Naive thymus-derived CD4-positive, alpha-beta T cell (primary cell): Measurements from ENCODE around the gene PSMC4. TPM values are rescaled to one million over a fixed set of nuclear protein-coding genes. Genes with fewer than 3 reads are reported as not detected.
"Not testable (repeated sequence)": the region's sequence is repeated elsewhere in the genome, so short reads cannot be mapped to it uniquely, and the experiment has no call there.

Source experiments
- ATAC-seq: fragments of 150-1000 bp; cut with Tn5 transposase; 2 replicates; pipeline ENCODE4 v1.10.0; 2021; ENCODE audit warnings: mild to moderate bottlenecking, moderate library complexity
- CTCF ChIA-PET: fragments of 350-600 bp; sonication (Branson Sonifier 250); formaldehyde crosslinking; loops from one replicate; lab custom pipeline; 2021; ENCODE audit warnings: antibody characterized with exemption; lab: Charles Lee
- POLR2A ChIA-PET: fragments of 350-600 bp; sonication (Branson Sonifier 250); formaldehyde crosslinking; loops from one replicate; lab custom pipeline; 2021; ENCODE audit warnings: antibody characterized with exemption, inconsistent platforms; lab: Charles Lee
- DNase-seq, 9 donors: peaks; one replicate each; pipeline versions ENCODE4 v3.0.0 to v3.0.0-alpha.2; 2020 to 2022; ENCODE audit warnings: mixed read lengths in 1 of 9
- H3K27ac ChIP-seq: one replicate; pipeline ENCODE4 v1.7.0; 2013; ENCODE audit warnings: mild to moderate bottlenecking, low read depth, low read length, moderate library complexity
- H3K27me3 ChIP-seq, 2 donors: one replicate each; pipeline ENCODE4 v1.7.0; 2013; ENCODE audit warnings: low read length in 2 of 2, mild to moderate bottlenecking in 2 of 2, moderate library complexity in 2 of 2; ENCODE audit not compliant: control insufficient read depth in 2 of 2, insufficient read depth in 2 of 2
- H3K36me3 ChIP-seq, 3 experiments: 1 replicate in 2 of 3; 2 replicates in 1 of 3; pipeline ENCODE4 v1.7.0; 2013; ENCODE audit warnings: low read length in 3 of 3, mild to moderate bottlenecking in 3 of 3, moderate library complexity in 1 of 3; ENCODE audit not compliant: insufficient read depth in 3 of 3, control insufficient read depth in 2 of 3
- H3K4me1 ChIP-seq, 2 donors: one replicate each; pipeline ENCODE4 v1.7.0; 2013; ENCODE audit warnings: low read length in 2 of 2, mild to moderate bottlenecking in 2 of 2, moderate library complexity in 1 of 2; ENCODE audit not compliant: control insufficient read depth in 2 of 2, insufficient read depth in 2 of 2
- H3K4me3 ChIP-seq: 2 replicates; pipeline ENCODE4 v1.7.0; 2013; ENCODE audit warnings: mild to moderate bottlenecking, low read length
- H3K9me3 ChIP-seq, 3 experiments: 1 replicate in 2 of 3; 2 replicates in 1 of 3; pipeline ENCODE4 v1.7.0; 2013; ENCODE audit warnings: low read length in 3 of 3; ENCODE audit not compliant: control insufficient read depth in 2 of 3
- H3K27ac Mint-ChIP-seq, 9 donors: one replicate each; pipeline ENCODE4 v1.8.0; 2020 to 2022; ENCODE audit warnings: mixed read lengths in 9 of 9, mild to moderate bottlenecking in 8 of 9, moderate library complexity in 5 of 9, inconsistent platforms in 2 of 9
- H3K27me3 Mint-ChIP-seq, 5 donors: one replicate each; pipeline ENCODE4 v1.8.0; 2021 to 2022; ENCODE audit warnings: mixed read lengths in 5 of 5, mild to moderate bottlenecking in 1 of 5
- H3K36me3 Mint-ChIP-seq, 5 donors: one replicate each; pipeline ENCODE4 v1.8.0; 2020 to 2022; ENCODE audit warnings: mixed read lengths in 5 of 5, mild to moderate bottlenecking in 3 of 5, inconsistent platforms in 1 of 5
- H3K4me1 Mint-ChIP-seq, 7 donors: one replicate each; pipeline ENCODE4 v1.8.0; 2020 to 2022; ENCODE audit warnings: mixed read lengths in 7 of 7, mild to moderate bottlenecking in 3 of 7, inconsistent platforms in 1 of 7
- H3K4me3 Mint-ChIP-seq, 10 donors: one replicate each; pipeline ENCODE4 v1.8.0; 2020 to 2022; ENCODE audit warnings: mild to moderate bottlenecking in 10 of 10, mixed read lengths in 10 of 10, moderate library complexity in 6 of 10, inconsistent platforms in 2 of 10
- H3K9me3 Mint-ChIP-seq, 11 donors: one replicate each; pipeline ENCODE4 v1.8.0; 2020 to 2022; ENCODE audit warnings: mixed read lengths in 11 of 11, mild to moderate bottlenecking in 4 of 11, inconsistent platforms in 1 of 11, moderate library complexity in 1 of 11
- intact Hi-C, 2 donors: fragments of 100-400 bp; cut with micrococcal nuclease; formaldehyde crosslinking; loops; one replicate each; pipeline ENCODE4 v1.15.1; 2023
- polyA plus RNA-seq, 2 donors: library from polyadenylated mRNA; unstranded; fragments of 300-500 nt; fragmentation: Illumina TruSeq; gene quantifications; one replicate each; pipeline ENCODE4 v1.2.3, GENCODE V29; 2021
- total RNA-seq, 6 experiments: library from RNA in 5 of 6; stranded (reverse) in 5 of 6; gene quantifications; 1 replicate in 5 of 6; 2 replicates in 1 of 6; pipeline ENCODE4 v1.2.3 and lab custom pipeline; 2021 to 2026

PSMC4 gene
- total and polyA plus RNA-seq, 7 experiments from 2014 or later: 48.7 to 146 (median 72.7) TPM

DNA sequence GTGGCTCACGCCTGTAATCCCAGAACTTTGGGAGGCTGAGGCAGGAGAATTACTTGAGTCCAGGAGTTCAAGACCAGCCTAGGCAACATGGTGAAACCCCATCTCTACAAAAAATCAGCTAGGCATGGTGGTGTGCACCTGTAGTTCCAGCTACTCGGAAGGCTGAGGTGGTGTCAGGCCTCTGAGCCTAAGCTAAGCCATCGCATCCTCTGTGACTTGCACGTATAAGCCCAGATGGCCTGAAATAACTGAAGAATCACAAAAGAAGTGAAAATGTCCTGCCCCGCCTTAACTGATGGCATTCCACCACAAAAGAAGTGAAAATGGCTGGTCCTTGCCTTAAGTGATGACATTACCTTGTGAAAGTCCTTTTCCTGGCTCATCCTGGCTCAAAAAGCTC lies 13.1 kb upstream of the PSMC4 start:
- DNase-seq, H3K36me3 Mint-ChIP-seq, H3K27me3 ChIP-seq, H3K9me3 ChIP-seq, H3K9me3 Mint-ChIP-seq, H3K36me3 ChIP-seq, ATAC-seq, H3K27me3 Mint-ChIP-seq, H3K4me3 ChIP-seq, intact Hi-C loops: not testable (repeated sequence)
- Mint-ChIP-seq H3K4me3 (peak overlapping the region in 6 of 10 donors; percentile 12 to 45 (median 39)), H3K27ac (peak overlapping the region in 7 of 9 donors; percentile 75 to 91 (median 82)), H3K4me1 (peaks cover 36 to 80% (median 60%) of the 10 kb centered on the region in 7 donors)
- Histone ChIP-seq H3K27ac (peak overlapping the region; percentile 51), H3K4me1 (peaks cover 18 to 32% of the 10 kb centered on the region in 2 donors)
- CTCF ChIA-PET: interaction anchor here (3.1 kb wide), 1 partner anchor 13 kb away, joined by 14 read pairs; the partner anchor contains the start of gene PSMC4
- POLR2A ChIA-PET: interaction anchor here (1.1 to 3.0 kb wide), 3 partner anchors 12 to 38 kb away, joined by 3 to 30 read pairs (median 3); partner anchors contain the start of genes PSMC4 and ZNF546

DNA sequence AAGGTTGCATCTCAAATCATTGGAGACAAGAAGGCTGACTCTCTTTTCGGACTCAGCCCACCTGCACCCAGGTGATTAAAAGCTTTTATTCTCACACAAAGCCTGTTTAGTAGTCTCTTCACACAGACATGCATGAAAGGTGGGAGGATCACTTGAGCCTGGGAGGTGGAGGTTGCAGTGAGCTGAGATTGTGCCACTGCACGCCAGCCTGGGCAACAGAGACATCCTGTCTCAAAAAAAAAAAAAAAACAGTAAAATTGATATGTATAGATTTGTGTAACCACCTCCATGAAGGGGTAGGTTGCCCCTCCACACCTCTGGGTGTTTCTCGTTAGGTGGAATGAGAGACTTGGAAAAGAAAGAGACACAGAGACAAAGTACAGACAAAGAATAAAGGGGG lies 12.0 kb upstream of the PSMC4 start:
- Histone ChIP-seq H3K4me1 (peaks cover 7 to 28% of the 10 kb centered on the region in 2 donors), H3K4me3 (peak overlapping the region; percentile 24), H3K27ac (peak overlapping the region; percentile 67)
- not testable (repeated sequence) for H3K36me3 Mint-ChIP-seq, H3K36me3 ChIP-seq, H3K9me3 Mint-ChIP-seq, H3K27me3 ChIP-seq, H3K9me3 ChIP-seq, H3K27me3 Mint-ChIP-seq
- ATAC-seq (peak; percentile 68), DNase-seq (peak in 6 of 9 donors; percentile 15 to 44 (median 36))
- intact Hi-C loops: loop anchor here in 1 of 2 donors (1.0 kb wide), 2 partner anchors 11 to 15 kb away; no protein-coding TSS in a partner anchor
- POLR2A ChIA-PET: interaction anchor here (1.0 to 3.0 kb wide), 4 partner anchors 11 to 52 kb away, joined by 3 to 30 read pairs (median 8); partner anchors contain the start of gene PSMC4
- CTCF ChIA-PET: interaction anchor here (3.1 kb wide), 1 partner anchor 12 kb away, joined by 14 read pairs; the partner anchor contains the start of gene PSMC4
- Mint-ChIP-seq H3K4me3 (peak overlapping the region; percentile 32 to 88 (median 82)), H3K4me1 (peaks cover 31 to 80% (median 60%) of the 10 kb centered on the region in 7 donors), H3K27ac (peak overlapping the region; percentile 67 to 98 (median 95))

DNA sequence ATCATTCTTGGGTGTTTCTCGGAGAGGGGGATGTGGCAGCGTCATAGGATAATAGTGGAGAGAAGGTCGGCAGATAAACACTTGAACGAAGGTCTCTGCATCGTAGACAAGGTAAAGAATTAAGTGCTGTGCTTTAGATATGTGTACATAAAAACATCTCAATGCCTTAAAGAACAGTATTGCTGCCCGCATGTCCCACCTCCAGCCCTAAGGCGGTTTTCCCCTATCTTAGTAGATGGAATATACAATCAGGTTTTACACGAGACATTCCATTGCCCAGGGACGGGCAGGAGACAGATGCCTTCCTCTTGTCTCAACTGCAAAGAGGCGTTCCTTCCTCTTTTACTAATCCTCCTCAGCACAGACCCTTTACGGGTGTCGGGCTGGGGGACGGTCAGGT lies 11.6 kb upstream of the PSMC4 start:
- not testable (repeated sequence) for H3K36me3 ChIP-seq, H3K27me3 Mint-ChIP-seq, H3K27me3 ChIP-seq, ATAC-seq, H3K9me3 ChIP-seq, H3K9me3 Mint-ChIP-seq, H3K36me3 Mint-ChIP-seq
- intact Hi-C loops: loop anchor here in 1 of 2 donors (1.0 kb wide), 2 partner anchors 11 to 15 kb away; no protein-coding TSS in a partner anchor
- POLR2A ChIA-PET: interaction anchor here (1.0 to 3.0 kb wide), 4 partner anchors 10 to 52 kb away, joined by 3 to 30 read pairs (median 8); partner anchors contain the start of gene PSMC4
- CTCF ChIA-PET: interaction anchor here (3.1 kb wide), 1 partner anchor 11 kb away, joined by 14 read pairs; the partner anchor contains the start of gene PSMC4
- H3K27ac ChIP-seq: peak overlapping the region; percentile 67
- H3K4me1 Mint-ChIP-seq: peaks cover 27 to 79% (median 59%) of the 10 kb centered on the region in 7 donors
- peak overlapping the region; percentile 32 to 88 (median 82) for H3K4me3 Mint-ChIP-seq
- DNase-seq: peak in 2 of 9 donors; percentile 13 to 19
- H3K4me1 ChIP-seq: peaks cover 3 to 26% of the 10 kb centered on the region in 2 donors
- peak overlapping the region; percentile 67 to 98 (median 95) for H3K27ac Mint-ChIP-seq
- peak overlapping the region; percentile 24 for H3K4me3 ChIP-seq

GRCh38 chr19:39963898-39964297 lies 7.1 kb upstream of the PSMC4 start:
- Mint-ChIP-seq H3K36me3 (peaks cover 0 to 14% (median 0%) of the 10 kb centered on the region in 5 donors), H3K27me3 (no peaks in the 10 kb centered on the region), H3K4me3 (peak overlapping the region in 1 of 10 donors; percentile 13), H3K9me3 (peaks cover 0 to 3% (median 0%) of the 10 kb centered on the region in 11 donors), H3K27ac (peak overlapping the region in 2 of 9 donors; percentile 14 to 25), H3K4me1 (peaks cover 25 to 51% (median 47%) of the 10 kb centered on the region in 7 donors)
- Histone ChIP-seq H3K4me1 (peaks cover 4 to 26% of the 10 kb centered on the region in 2 donors), H3K27ac (no peak overlapping the region), H3K27me3 (no peaks in the 10 kb centered on the region), H3K9me3 (no peaks in the 10 kb centered on the region), H3K36me3 (no peaks in the 10 kb centered on the region), H3K4me3 (no peak overlapping the region)
- ATAC-seq (no peak), DNase-seq (no peak)
- ChIA-PET POLR2A (interaction anchor here (0.6 kb wide), 1 partner anchor 22 kb away, joined by 4 read pairs; no protein-coding TSS in a partner anchor), CTCF (no interaction called here)
- intact Hi-C loops: no loop called here

DNA sequence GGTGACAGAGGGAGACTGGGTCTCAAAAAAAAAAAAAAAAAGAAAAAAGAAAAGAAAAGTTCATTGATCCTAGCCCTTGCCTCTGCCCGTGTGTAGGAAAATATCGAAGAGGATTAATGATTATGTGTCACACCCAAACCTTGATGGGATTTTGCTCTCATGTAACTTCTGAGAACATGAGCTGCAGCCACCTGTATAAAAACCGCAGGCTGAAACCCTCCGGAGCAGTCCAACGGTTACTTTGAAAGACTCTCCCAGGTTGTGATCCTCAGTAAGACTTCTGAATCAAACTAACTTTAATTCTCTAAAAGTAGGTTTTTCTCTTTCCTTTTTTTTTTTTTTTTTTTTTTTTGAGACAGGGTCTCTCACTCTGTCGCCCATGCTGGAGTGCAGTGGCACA lies 4.3 kb upstream of the PSMC4 start:
- H3K36me3 ChIP-seq: peaks cover 0 to 3% (median 0%) of the 10 kb centered on the region in 3 experiments
- intact Hi-C loops: no loop called here
- CTCF ChIA-PET: interaction anchor here (0.7 kb wide), 1 partner anchor 726 kb away, joined by 3 read pairs; no protein-coding TSS in a partner anchor
- Mint-ChIP-seq H3K27ac (peak overlapping the region in 1 of 9 donors; percentile 66), H3K36me3 (peaks cover 0 to 19% (median 3%) of the 10 kb centered on the region in 5 donors), H3K9me3 (peaks cover 0 to 3% (median 0%) of the 10 kb centered on the region in 11 donors), H3K4me1 (peaks cover 32 to 53% (median 50%) of the 10 kb centered on the region in 7 donors), H3K4me3 (no peak overlapping the region), H3K27me3 (no peaks in the 10 kb centered on the region)
- no peak overlapping the region for H3K4me3 ChIP-seq
- no peak for ATAC-seq
- DNase-seq: no peak
- POLR2A ChIA-PET: interaction anchor here (0.6 to 1.3 kb wide), 2 partner anchors 10 to 28 kb away, joined by 5 to 6 read pairs; no protein-coding TSS in a partner anchor
- H3K27me3 ChIP-seq: no peaks in the 10 kb centered on the region
- no peak overlapping the region for H3K27ac ChIP-seq
- H3K9me3 ChIP-seq: no peaks in the 10 kb centered on the region
- H3K4me1 ChIP-seq: peaks cover 22 to 32% of the 10 kb centered on the region in 2 donors

- peak overlapping the region in 8 of 9 donors; percentile 4 to 96 (median 58) for H3K27ac Mint-ChIP-seq
- POLR2A ChIA-PET: interaction anchor here (0.7 to 1.3 kb wide), 2 partner anchors 9 to 19 kb away, joined by 3 to 5 read pairs; no protein-coding TSS in a partner anchor
- H3K4me3 Mint-ChIP-seq: no peak overlapping the region
- no peaks in the 10 kb centered on the region for H3K27me3 ChIP-seq
- peaks cover 0 to 3% (median 0%) of the 10 kb centered on the region in 11 donors for H3K9me3 Mint-ChIP-seq
- peaks cover 0 to 25% (median 5%) of the 10 kb centered on the region in 5 donors for H3K36me3 Mint-ChIP-seq
- H3K4me1 ChIP-seq: peaks cover 27 to 40% of the 10 kb centered on the region in 2 donors
- ATAC-seq (no peak), DNase-seq (peak in 1 of 9 donors; percentile 8)
- H3K27me3 Mint-ChIP-seq: no peaks in the 10 kb centered on the region
- H3K36me3 ChIP-seq: peaks cover 0 to 8% (median 0%) of the 10 kb centered on the region in 3 experiments
- H3K4me3 ChIP-seq: no peak overlapping the region
- H3K4me1 Mint-ChIP-seq: peaks cover 39 to 63% (median 59%) of the 10 kb centered on the region in 7 donors
- H3K27ac ChIP-seq: no peak overlapping the region
- intact Hi-C loops: no loop called here
- no peaks in the 10 kb centered on the region for H3K9me3 ChIP-seq
- CTCF ChIA-PET: interaction anchor here (0.6 kb wide), 1 partner anchor 175 kb away, joined by 3 read pairs; no protein-coding TSS in a partner anchor
Observed at GRCh38 chr19:39967561-39967960, 3.4 kb upstream of the PSMC4 start.
